HCT116 (cell line): ENCODE measurements around the gene ALDH1A2. TPM values are rescaled to one million over a fixed set of nuclear protein-coding genes. Genes with fewer than 3 reads are reported as not detected.

Experiments used
- ATAC-seq: fragments of 200-7000 bp; cut with Tn5 transposase; 2 replicates; pipeline ENCODE4 v1.9.1; 2020; ENCODE audit warnings: mild to moderate bottlenecking, moderate library complexity
- BruUV-seq: library from RNA; stranded (reverse); fragments of 400-500 nt; replicated peaks from 2 replicates; lab custom pipeline; 2021; lab: Mats Ljungman, UMichigan
- CTCF ChIA-PET: fragments of 300-600 bp; sonication (Branson Sonifier 250); formaldehyde crosslinking; loops from one replicate; lab custom pipeline; 2021; ENCODE audit warnings: antibody characterized with exemption; lab: Charles Lee
- POLR2A ChIA-PET: fragments of 300-600, 350-600 bp; sonication (Branson Sonifier 250); formaldehyde crosslinking; loops from one replicate; lab custom pipeline; 2021; ENCODE audit warnings: antibody characterized with exemption; lab: Charles Lee
- RAD21 ChIA-PET, 2 experiments: fragments of 300-600 bp; sonication (Branson Sonifier 250); formaldehyde crosslinking; loops; one replicate each; lab custom pipeline; 2023; ENCODE audit warnings: low total read pairs in 2 of 2; ENCODE audit not compliant: uncharacterized antibody in 2 of 2, unreplicated experiment in 2 of 2, low non-redundant PET in 1 of 2; lab: Charles Lee
- DNase-seq: peaks from one replicate; pipeline ENCODE4 v3.0.0-alpha.2; 2010; ENCODE audit warnings: low read depth, low spot score
- H2AFZ ChIP-seq: fragments of 200-600 bp; shearing (Covaris generic), sonication (generic); 2 replicates; pipeline ENCODE4 v1.6.1; 2017; ENCODE audit warnings: low read depth, mixed run types, mixed read lengths, antibody characterized with exemption, low read length; ENCODE audit not compliant: poor library complexity, severe bottlenecking
- H3K27ac ChIP-seq: 2 replicates; pipeline ENCODE4 v1.5.1; 2012; ENCODE audit warnings: low read depth, low read length
- H3K27me3 ChIP-seq: fragments of 200-600 bp; sonication (generic); 2 replicates; pipeline ENCODE4 v1.6.1; 2016; ENCODE audit warnings: mixed run types, low read length, mixed read lengths; ENCODE audit not compliant: insufficient read depth
- H3K36me3 ChIP-seq, 2 experiments: fragments of 200-500 bp in 1 of 2; fragments of 200-600 bp in 1 of 2; sonication (Bioruptor generic) in 1 of 2; sonication (generic) in 1 of 2; 2 replicates each; pipeline versions ENCODE4 v1.5.1 to v1.6.1; 2014 to 2016; ENCODE audit warnings: low read length in 2 of 2, inconsistent platforms in 1 of 2, mixed read lengths in 1 of 2, mixed run types in 1 of 2; ENCODE audit not compliant: insufficient read depth in 2 of 2, control insufficient read depth in 1 of 2
- H3K4me1 ChIP-seq, 2 experiments: fragments of 200-600 bp in 1 of 2; sonication (generic) in 1 of 2; 2 replicates each; pipeline versions ENCODE4 v1.5.1 to v1.6.1; 2012 to 2017; ENCODE audit warnings: low read length in 2 of 2, inconsistent platforms in 1 of 2, mild to moderate bottlenecking in 1 of 2, mixed read lengths in 1 of 2, mixed run types in 1 of 2, moderate library complexity in 1 of 2; ENCODE audit not compliant: insufficient read depth in 2 of 2, control insufficient read depth in 1 of 2
- H3K4me2 ChIP-seq: fragments of 200-600 bp; sonication (generic); 2 replicates; pipeline ENCODE4 v1.6.1; 2017; ENCODE audit warnings: mixed run types, low read length, mixed read lengths
- H3K4me3 ChIP-seq, 2 experiments: fragments of 200-600 bp in 1 of 2; sonication (generic) in 1 of 2; replicated peaks in 1 of 2; 2 replicates each; pipeline ENCODE4 v1.5.1; 2011 to 2016; ENCODE audit warnings: low read length in 2 of 2, control low read depth in 1 of 2, low read depth in 1 of 2, mild to moderate bottlenecking in 1 of 2, mixed read lengths in 1 of 2, mixed run types in 1 of 2
- H3K79me2 ChIP-seq: fragments of 200-600 bp; sonication (generic); 2 replicates; pipeline ENCODE4 v1.6.1; 2017; ENCODE audit warnings: mild to moderate bottlenecking, mixed run types, low read length, moderate library complexity, mixed read lengths; ENCODE audit not compliant: insufficient read depth
- H3K9ac ChIP-seq: fragments of 200-600 bp; sonication (generic); 2 replicates; pipeline ENCODE4 v1.6.1; 2016; ENCODE audit warnings: low read length, mixed read lengths
- H3K9me2 ChIP-seq: fragments of 200-600 bp; sonication (generic), shearing (Covaris generic); 2 replicates; pipeline ENCODE4 v1.6.1; 2017; ENCODE audit warnings: mixed run types, mild to moderate bottlenecking, moderate library complexity; ENCODE audit not compliant: insufficient read depth
- H3K9me3 ChIP-seq, 2 experiments: fragments of 200-500 bp in 1 of 2; fragments of 200-600 bp in 1 of 2; sonication (Bioruptor generic) in 1 of 2; sonication (generic) in 1 of 2; 2 replicates each; pipeline ENCODE4 v1.6.1; 2014 to 2017; ENCODE audit warnings: low read length in 2 of 2, mixed read lengths in 2 of 2, inconsistent platforms in 1 of 2, low read depth in 1 of 2, mild to moderate bottlenecking in 1 of 2, mixed run types in 1 of 2, moderate library complexity in 1 of 2; ENCODE audit not compliant: control insufficient read depth in 1 of 2, insufficient read depth in 1 of 2
- H4K20me1 ChIP-seq: fragments of 200-600 bp; sonication (generic), shearing (Covaris generic); 2 replicates; pipeline ENCODE4 v1.6.1; 2017; ENCODE audit warnings: mixed run types, mild to moderate bottlenecking, moderate library complexity; ENCODE audit not compliant: insufficient read depth
- ATF3 ChIP-seq: IDR thresholded peaks from 2 replicates; pipeline ENCODE4 v1.6.1; 2012
- CBX3 ChIP-seq: IDR thresholded peaks from 2 replicates; pipeline ENCODE4 v1.6.1; 2012; ENCODE audit warnings: low read depth
- CEBPB ChIP-seq: IDR thresholded peaks from 2 replicates; pipeline ENCODE4 v1.6.1; 2012; ENCODE audit warnings: low read depth
- ELF1 ChIP-seq: IDR thresholded peaks from 2 replicates; pipeline ENCODE4 v1.6.1; 2012; ENCODE audit warnings: low read depth, borderline replicate concordance
- FOSL1 ChIP-seq: IDR thresholded peaks from 2 replicates; pipeline ENCODE4 v1.6.1; 2012; ENCODE audit warnings: low read depth
- JUND ChIP-seq: IDR thresholded peaks from 2 replicates; pipeline ENCODE4 v1.6.1; 2012
- MAX ChIP-seq: IDR thresholded peaks from 2 replicates; pipeline ENCODE4 v1.6.1; 2012
- POLR2A ChIP-seq: IDR thresholded peaks from 2 replicates; pipeline ENCODE4 v1.7.0; 2011; ENCODE audit warnings: borderline replicate concordance; ENCODE audit not compliant: insufficient read depth, insufficient read length; ENCODE audit errors: extremely low read depth
- TCF7L2 ChIP-seq: IDR thresholded peaks from 2 replicates; pipeline ENCODE4 v1.7.0; 2011; ENCODE audit warnings: borderline replicate concordance, inconsistent platforms; ENCODE audit not compliant: insufficient read depth, insufficient read length; ENCODE audit errors: extremely low read depth
- YY1 ChIP-seq: IDR thresholded peaks from 2 replicates; pipeline ENCODE4 v1.6.1; 2011; ENCODE audit warnings: low read length, low read depth, moderate library complexity, mild to moderate bottlenecking; ENCODE audit not compliant: insufficient replicate concordance; ENCODE audit errors: extremely low read depth
- ZBTB33 ChIP-seq: IDR thresholded peaks from 2 replicates; pipeline ENCODE4 v1.6.1; 2011; ENCODE audit warnings: mild to moderate bottlenecking, low read length, moderate library complexity; ENCODE audit not compliant: insufficient replicate concordance; ENCODE audit errors: extremely low read depth
- ZNF274 ChIP-seq: fragments of 200-500 bp; sonication (Bioruptor generic); IDR thresholded peaks from 2 replicates; pipeline ENCODE4 v1.6.1; 2014; ENCODE audit warnings: mild to moderate bottlenecking, low read depth, low read length, inconsistent platforms
- intact Hi-C: fragments of 100-400 bp; cut with micrococcal nuclease; formaldehyde crosslinking; loops from 2 replicates; pipeline ENCODE4 v1.10.0; 2022
- total RNA-seq: library from RNA; stranded (reverse); gene quantifications from one replicate; pipeline ENCODE4 v1.2.1, GENCODE V29; 2021; ENCODE audit not compliant: unreplicated experiment

ALDH1A2 gene
- total RNA-seq, 1 experiment from 2014 or later = 1.7 TPM

GRCh38 chr15:58026552-58026951 is 39.0 kb downstream of the ALDH1A2 start:
- H2AFZ ChIP-seq = no peak overlapping the region
- DNase-seq = no peak
- CTCF ChIA-PET = no interaction called here

GRCh38 chr15:58026051-58026450 is 39.5 kb downstream of the ALDH1A2 start:
- intact Hi-C loops = no loop called here
- H3K4me1 ChIP-seq = no peaks in the 10 kb centered on the region
- ChIA-PET POLR2A (no interaction called here), CTCF (no interaction called here), RAD21 (no interaction called here)
- no peaks in the 10 kb centered on the region for H4K20me1 ChIP-seq
- no peak overlapping the region for H3K27ac ChIP-seq
- no peaks in the 10 kb centered on the region for H3K27me3 ChIP-seq
- no peak overlapping the region for H3K9ac ChIP-seq
- H3K4me3 ChIP-seq = no peak overlapping the region
- no TSS peak for BruUV-seq
- no peak overlapping the region for H2AFZ ChIP-seq
- H3K9me3 ChIP-seq = peaks cover 0 to 10% of the 10 kb centered on the region in 2 experiments; a peak in 2 of 4 replicates
- H3K4me2 ChIP-seq = no peak overlapping the region
- H3K9me2 ChIP-seq = no peaks in the 10 kb centered on the region
- no peaks in the 10 kb centered on the region for H3K79me2 ChIP-seq
- no peaks in the 10 kb centered on the region for H3K36me3 ChIP-seq
- ATAC-seq (no peak), DNase-seq (no peak)
- TF ChIP-seq ELF1 (no peak), JUND (no peak), TCF7L2 (no peak), ZNF274 (no peak), YY1 (no peak), CEBPB (no peak), POLR2A (no peak), ZBTB33 (no peak), MAX (no peak), CBX3 (no peak), ATF3 (no peak)

More at GRCh38 chr15:58026552-58026951, 39.0 kb downstream of the ALDH1A2 start:
- H3K4me3 ChIP-seq = no peak overlapping the region
- ChIA-PET POLR2A (no interaction called here), RAD21 (no interaction called here)
- H3K9me2 ChIP-seq = no peaks in the 10 kb centered on the region
- no peaks in the 10 kb centered on the region for H3K27me3 ChIP-seq
- no peaks in the 10 kb centered on the region for H3K4me1 ChIP-seq
- no peak overlapping the region for H3K4me2 ChIP-seq
- H4K20me1 ChIP-seq = no peaks in the 10 kb centered on the region
- peaks cover 0 to 10% of the 10 kb centered on the region in 2 experiments; a peak in 2 of 4 replicates for H3K9me3 ChIP-seq
- intact Hi-C loops = no loop called here
- H3K36me3 ChIP-seq = no peaks in the 10 kb centered on the region
- no peak overlapping the region for H3K27ac ChIP-seq
- H3K9ac ChIP-seq = no peak overlapping the region
- H3K79me2 ChIP-seq = no peaks in the 10 kb centered on the region
- no peak for ATAC-seq
- no TSS peak for BruUV-seq
- TF ChIP-seq JUND = no peak
- TF ChIP-seq FOSL1 = no peak
